SHP77 (cell line): ENCODE data around the gene FGD5.

Experiments used
- DNase-seq, 2 experiments: peaks; one replicate each; lab custom pipeline; 2025; lab: John Stamatoyannopoulos, UW

The FGD5 gene

DNA sequence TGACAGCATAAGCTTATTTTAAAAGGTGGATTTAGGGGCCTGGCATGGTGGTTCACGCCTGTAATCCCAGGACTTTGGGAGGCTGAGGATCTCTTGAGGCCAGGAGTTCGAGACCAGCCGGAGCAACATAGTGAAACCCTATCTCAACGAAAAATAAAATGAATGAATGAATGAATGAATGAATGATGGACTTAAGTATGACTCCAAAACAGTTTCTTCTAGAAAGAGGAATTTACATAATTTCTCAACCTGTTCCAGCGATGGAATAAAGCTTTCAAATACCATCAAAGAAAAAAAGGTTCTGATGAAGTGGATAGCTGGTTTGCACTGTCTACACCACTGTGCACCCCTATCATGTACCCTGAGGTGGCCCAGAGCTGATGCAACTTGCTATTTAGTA is 108.5 kb downstream of the FGD5 start:
- DNase-seq = no peak

DNA sequence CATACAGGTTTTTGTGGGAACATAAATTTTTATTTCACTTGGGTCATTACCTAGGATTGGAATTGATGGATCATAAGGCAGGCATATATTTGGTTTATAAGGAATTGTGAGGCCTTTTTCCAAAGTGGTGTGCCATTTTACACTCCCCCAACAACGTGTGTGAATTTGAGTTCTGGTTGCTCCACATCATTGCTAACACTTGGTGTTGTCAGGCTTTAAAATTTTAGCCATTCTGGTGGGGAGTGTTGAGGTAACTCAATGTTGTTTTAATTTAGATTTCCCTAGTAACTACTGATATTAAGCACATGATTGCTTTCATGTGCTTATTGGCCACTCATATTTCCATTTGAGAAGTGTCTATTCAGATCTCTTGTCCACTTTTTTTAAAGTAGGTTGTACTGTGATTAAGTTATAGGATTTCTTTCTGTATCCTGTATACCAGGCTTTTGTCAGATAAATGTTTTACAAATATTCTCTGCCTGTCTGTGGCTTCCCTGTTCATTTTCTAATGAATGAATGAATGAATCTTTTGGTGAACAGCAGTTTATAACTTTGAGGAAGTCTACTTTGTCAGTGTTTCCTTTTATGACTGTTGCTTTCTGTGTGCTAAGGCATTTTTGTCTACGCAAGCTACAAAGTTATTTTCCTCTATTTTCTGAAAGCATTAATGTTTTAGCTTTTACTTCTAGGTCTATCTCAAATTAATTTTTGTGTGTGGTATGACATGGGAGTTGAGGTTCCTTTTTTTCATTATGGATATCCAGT is 110.7 kb downstream of the FGD5 start:
- no peak for DNase-seq

- DNase-seq = no peak
Observed at GRCh38 chr3:14933820-14934425, 115.2 kb downstream of the FGD5 start.

DNA sequence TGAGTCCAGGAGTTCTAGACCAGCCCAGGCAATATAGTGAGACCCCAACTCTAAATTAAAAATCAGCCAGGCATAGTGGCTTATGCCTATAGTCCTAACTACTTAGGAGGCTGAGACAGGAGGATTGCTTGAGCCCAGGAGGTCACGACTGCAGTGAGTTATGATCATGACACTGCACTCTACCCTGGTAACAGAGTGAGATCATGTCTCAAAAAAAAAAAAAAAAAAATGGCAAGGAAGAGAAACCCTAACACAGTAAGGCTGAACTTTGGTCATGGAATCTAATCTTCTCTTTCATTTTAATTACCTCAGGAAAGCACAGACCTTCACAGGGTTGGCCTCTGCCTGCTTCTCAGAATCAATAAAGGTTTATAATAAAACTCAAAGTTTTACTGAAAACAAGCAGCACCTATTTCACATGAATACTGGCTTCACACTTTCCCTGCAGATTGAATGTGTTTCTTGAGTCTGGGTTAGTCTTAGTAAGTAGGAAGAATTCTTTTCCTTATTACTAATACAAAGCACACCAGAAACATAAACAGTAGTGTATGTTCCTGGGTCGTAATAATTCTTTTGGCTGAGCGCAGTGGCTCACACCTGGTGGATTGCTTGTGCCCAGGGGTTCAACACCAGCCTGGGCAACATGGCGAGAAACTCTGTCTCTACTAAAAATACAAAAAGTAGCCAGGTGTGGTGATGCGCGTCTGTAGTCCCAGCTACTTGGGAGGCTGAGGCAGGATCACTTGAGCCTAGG is 117.0 kb downstream of the FGD5 start:
- no peak for DNase-seq

DNA sequence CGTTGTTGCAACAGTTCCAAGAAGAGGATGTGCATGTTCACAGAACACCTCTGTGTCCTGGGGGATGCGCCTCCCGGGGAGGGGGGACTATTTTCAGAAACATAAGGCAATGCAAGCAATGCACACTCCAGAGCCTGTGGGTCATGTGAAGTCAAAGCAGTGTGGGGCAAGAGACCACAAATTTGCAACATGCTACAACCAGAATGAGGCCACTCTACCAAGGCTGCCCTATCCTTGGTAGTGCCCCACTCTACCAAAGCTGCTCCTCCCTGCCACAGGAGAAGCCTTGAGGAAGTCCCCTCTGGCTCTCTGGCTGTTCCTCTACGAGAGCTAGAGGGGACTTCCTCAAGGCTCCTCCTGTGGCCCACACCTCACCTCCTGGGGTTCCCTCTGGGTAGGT is 120.2 kb downstream of the FGD5 start:
- no peak for DNase-seq

DNA sequence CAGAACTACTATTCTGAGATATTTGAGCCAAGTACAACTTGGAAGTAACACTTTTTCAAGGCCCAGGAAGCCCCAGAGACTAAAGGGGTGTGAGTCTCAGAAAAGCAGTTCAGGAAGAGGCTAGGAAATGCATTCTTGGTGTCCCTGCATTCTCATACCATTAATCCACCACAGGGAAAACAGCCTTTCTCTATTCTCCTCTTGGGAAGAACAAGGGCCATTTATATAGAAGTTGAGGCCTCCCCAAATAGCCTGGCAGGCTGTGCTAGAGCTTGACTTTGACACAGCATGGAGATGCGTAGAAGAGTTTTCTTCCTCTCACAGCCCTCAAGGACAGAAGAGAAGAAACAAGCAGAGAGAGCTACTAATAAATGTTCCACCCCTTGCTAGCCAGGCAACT is 123.1 kb downstream of the FGD5 start:
- no peak for DNase-seq

DNA sequence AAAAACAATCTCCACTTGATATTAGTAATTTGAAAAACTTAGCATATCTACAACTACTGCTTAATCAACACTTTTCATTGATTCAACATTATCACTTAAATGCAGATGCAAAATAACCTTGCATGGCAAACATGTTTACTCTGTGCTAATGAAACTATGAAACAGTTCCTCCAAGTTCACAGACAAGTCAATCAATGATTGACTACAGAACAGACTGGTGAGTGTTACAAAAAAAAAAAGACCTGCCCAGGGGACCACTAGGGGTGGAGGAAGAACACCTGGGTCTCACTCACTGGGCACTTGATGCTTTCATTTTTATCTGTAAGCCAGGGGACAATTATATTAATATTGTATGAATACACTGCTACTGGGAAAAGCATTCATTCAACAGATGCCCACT is 124.3 kb downstream of the FGD5 start:
- DNase-seq = no peak

DNA sequence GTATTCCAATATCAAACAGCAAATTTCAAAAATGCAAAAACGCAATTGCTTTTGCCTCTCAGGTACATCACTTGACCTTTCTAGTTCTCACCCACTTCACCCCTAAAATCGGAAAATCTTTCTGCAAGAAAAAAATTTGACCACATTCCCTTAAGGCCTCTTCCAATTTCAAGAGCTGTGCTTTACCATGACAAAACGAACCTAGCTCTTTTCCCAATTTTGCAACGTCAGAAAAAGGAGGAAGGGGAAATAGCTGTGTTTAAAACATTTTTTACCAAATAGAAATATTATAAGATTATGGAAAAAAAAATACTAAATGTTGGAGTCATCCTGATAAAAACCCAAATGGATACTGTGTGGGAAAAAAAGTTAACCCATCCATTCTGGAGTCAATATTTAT is 127.5 kb downstream of the FGD5 start:
- no peak for DNase-seq

DNA sequence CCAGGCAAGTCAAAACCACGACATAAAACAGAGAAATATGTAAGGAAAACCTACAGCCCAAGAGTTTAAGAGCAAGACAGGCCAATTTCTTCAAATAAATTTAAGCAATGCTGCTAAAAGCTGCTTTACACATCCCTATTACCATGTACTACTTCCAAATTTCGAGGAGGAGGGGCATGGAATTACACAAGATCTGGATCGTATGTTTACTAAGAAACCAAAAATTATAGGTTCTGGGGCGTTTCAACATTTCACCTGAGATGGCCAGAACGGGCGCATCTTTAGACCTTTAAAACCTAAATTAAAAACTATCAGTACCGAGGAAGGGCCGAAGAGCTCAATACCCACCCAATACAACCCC is 128.0 kb downstream of the FGD5 start:
- no peak for DNase-seq

GRCh38 chr3:14947100-14947885 is 128.5 kb downstream of the FGD5 start, which contains the start of gene NR2C2:
Gene NR2C2, plus strand, starts transcription at chr3:14947583. Its CDS starts 56,332 bp downstream, at chr3:15003915.
- peak; percentile 57 to 71 for DNase-seq

- peak; percentile 82 to 91 for DNase-seq
Observed at GRCh38 chr3:14947886-14948608, 129.3 kb downstream of the FGD5 start.

GRCh38 chr3:14948609-14949038 is 129.9 kb downstream of the FGD5 start:
- DNase-seq = no peak

- DNase-seq = no peak
Observed at GRCh38 chr3:14949126-14949525, 130.4 kb downstream of the FGD5 start.

- DNase-seq = no peak
Observed at GRCh38 chr3:14950274-14950673, 131.5 kb downstream of the FGD5 start.

DNA sequence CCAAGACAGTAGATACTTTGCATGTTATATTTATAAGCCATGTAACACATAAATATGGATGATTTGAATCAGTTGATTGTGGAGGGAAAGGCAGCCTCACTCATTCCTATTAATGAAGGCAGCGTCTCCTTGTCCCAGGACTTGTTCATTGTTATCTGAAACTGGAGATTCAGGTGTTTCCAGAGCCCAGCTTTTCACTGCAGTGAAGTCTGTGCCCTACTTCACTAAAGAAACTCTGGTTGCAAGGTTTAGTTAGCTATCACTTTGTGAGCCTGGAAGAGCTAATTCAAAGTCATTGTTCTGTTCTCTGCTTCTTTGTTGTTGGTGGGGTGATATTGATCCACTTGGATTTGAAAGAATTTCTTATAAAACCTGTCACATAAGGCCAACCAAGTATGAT is 138.4 kb downstream of the FGD5 start:
- no peak for DNase-seq

DNA sequence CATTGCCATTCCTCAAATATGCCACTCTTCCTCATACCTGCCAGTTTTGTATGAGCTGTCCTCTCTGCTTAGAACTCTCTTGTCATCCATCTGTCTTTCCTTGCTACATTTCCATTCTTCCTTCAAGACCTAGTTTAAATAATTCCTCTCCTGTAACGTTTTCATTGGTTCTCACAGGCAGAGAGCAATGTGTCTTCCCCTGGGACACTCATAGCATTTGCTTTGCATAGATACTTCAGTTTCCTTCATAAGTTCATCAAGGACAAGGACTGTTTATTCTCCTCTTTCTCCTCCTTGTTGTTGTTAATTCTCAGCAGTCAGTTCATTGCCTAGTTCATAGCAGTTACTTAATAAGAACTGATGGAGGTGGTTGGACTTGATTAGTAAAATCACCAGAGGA is 139.2 kb downstream of the FGD5 start:
- no peak for DNase-seq

GRCh38 chr3:14959359-14959943 is 140.7 kb downstream of the FGD5 start:
- DNase-seq = no peak

DNA sequence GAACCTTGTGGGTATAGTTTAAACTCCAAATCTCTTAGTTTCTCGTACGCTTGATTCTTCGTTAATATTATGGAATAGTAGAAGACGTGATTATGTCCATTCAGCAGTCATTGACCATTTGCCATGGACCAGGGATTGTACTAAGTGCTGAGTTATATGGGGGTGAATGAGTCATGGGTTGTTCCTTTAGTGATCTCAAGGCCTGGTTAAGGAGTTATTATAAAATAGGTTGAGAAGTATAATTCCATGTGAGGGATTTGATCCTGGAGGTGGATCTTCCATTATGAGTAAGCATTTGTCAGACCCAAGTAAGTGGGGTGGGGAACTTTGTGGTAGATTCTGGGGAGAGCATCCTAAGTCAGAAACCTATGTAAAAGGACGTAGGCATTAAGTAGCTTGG is 144.0 kb downstream of the FGD5 start:
- DNase-seq = no peak

- no peak for DNase-seq
Observed at GRCh38 chr3:14967285-14967684, 148.5 kb downstream of the FGD5 start.

DNA sequence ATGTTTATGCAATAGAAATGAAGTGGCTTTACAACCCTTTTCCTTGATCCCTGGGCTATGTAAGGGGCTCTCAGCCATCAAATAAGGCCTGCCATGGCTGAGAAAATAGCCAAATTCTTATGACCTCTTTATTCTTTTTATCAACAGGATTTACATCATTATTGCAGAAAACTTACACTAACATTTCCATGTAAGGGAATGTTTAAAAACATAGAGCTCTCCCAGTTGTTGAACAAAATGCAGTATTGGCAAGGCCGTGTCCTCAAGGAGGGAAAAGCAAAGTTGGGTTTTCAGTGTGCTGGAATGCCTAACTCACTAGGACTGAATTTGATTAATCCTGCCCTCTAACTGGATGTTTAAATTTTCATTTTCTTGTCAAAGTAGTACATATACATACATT is 150.9 kb downstream of the FGD5 start:
- no peak for DNase-seq

GRCh38 chr3:14976317-14976716 is 157.6 kb downstream of the FGD5 start:
- DNase-seq = no peak
